Central memory CD8-positive, alpha-beta T cell (primary cell): ENCODE data around the gene HMCES.
"Not testable (repeated sequence)": the region's sequence is repeated elsewhere in the genome, so short reads cannot be mapped to it uniquely, and the experiment has no call there.

Source experiments
- ATAC-seq: fragments of 150-1000 bp; cut with Tn5 transposase; replicated peaks from 2 replicates; pipeline ENCODE4 v1.10.0; 2022; ENCODE audit warnings: mild to moderate bottlenecking, moderate FRiP score, moderate number of reproducible peaks; ENCODE audit not compliant: poor library complexity, severe bottlenecking; ENCODE audit errors: extremely low read depth
- DNase-seq, 2 donors: peaks; one replicate each; pipeline ENCODE4 v3.0.0; 2021; ENCODE audit warnings: low spot score in 2 of 2
- H3K27ac Mint-ChIP-seq: one replicate; pipeline ENCODE4 v1.8.0; 2022; ENCODE audit warnings: low read depth, mild to moderate bottlenecking, moderate library complexity, mixed read lengths
- H3K27me3 Mint-ChIP-seq: one replicate; pipeline ENCODE4 v1.8.0; 2022; ENCODE audit warnings: mixed read lengths
- H3K36me3 Mint-ChIP-seq: one replicate; pipeline ENCODE4 v1.8.0; 2022; ENCODE audit warnings: mild to moderate bottlenecking, moderate library complexity, mixed read lengths; ENCODE audit not compliant: insufficient read depth
- H3K4me1 Mint-ChIP-seq: one replicate; pipeline ENCODE4 v1.8.0; 2022; ENCODE audit warnings: mixed read lengths
- H3K4me3 Mint-ChIP-seq: one replicate; pipeline ENCODE4 v1.8.0; 2022; ENCODE audit warnings: mild to moderate bottlenecking, moderate library complexity, mixed read lengths
- H3K9me3 Mint-ChIP-seq: one replicate; pipeline ENCODE4 v1.8.0; 2022; ENCODE audit warnings: mixed read lengths

The HMCES gene

DNA sequence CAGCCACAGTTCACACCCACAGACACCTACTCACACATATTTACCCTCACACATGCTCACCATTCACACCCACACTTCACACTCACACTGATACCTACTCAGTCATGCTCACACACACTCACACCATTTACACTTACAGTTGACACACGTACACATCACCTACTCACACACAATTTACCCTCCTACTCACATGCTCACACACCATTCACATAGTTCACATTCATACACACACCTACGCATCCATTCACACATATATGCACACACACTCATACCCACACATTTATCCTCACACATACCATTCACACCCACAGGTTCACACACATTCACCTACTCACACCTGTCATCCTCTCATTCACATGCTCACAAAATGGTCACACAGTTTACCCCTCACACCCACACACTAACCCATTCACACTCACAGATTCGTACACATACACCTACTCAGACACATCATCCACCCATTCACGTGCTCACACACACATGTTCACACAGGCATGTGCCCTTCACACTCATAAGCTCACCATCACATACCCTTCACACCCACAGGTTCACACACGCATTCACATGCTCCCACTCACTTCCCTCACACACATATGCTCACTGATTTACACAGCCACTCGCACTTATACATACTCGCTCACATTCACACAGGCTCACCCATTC lies 42.3 kb downstream of the HMCES start:
- no peak overlapping the region for H3K27ac Mint-ChIP-seq
- peaks cover 5% of the 10 kb centered on the region for H3K36me3 Mint-ChIP-seq
- H3K27me3 Mint-ChIP-seq = no peaks in the 10 kb centered on the region
- ATAC-seq = no peak
- no peak for DNase-seq
- H3K4me3 Mint-ChIP-seq = no peak overlapping the region
- H3K4me1 Mint-ChIP-seq = no peaks in the 10 kb centered on the region
- H3K9me3 Mint-ChIP-seq = no peaks in the 10 kb centered on the region

GRCh38 chr3:129321887-129322286 lies 43.2 kb downstream of the HMCES start:
- Mint-ChIP-seq H3K4me1 (no peaks in the 10 kb centered on the region), H3K27me3 (no peaks in the 10 kb centered on the region), H3K4me3 (no peak overlapping the region), H3K27ac (no peak overlapping the region), H3K36me3 (peaks cover 3% of the 10 kb centered on the region), H3K9me3 (no peaks in the 10 kb centered on the region)
- DNase-seq (no peak), ATAC-seq (no peak)

DNA sequence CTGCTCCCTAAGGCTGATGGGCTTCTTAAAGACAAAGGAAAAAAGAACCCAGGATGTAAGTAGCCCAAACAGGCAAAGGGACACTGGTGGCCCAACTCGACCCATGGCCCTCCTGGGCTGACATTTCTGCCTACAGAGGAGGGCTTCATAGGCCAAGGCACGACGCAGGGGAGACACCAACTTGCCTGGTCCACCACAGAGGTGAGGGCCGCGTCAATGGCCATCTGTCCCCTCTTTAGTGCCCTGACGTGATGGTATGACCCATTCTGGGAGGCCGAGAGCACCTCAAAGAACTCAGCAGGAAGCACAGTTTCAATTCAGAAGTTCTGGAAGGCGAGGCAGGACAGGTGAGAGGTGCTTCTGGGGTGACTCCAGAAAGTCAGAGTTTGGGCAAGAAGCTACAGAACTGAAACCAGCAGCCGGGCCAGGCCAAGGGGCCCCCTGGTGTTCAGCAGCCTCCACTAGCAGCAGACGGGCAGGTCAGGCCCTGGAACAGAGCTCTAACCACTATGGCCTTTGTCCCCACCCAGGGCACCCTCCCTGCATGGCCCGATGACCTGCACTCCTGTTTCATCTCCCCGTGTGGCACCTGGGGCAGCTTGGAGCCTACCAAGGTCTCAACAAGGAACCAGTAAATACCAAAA lies 45.1 kb downstream of the HMCES start:
- no peak for DNase-seq

DNA sequence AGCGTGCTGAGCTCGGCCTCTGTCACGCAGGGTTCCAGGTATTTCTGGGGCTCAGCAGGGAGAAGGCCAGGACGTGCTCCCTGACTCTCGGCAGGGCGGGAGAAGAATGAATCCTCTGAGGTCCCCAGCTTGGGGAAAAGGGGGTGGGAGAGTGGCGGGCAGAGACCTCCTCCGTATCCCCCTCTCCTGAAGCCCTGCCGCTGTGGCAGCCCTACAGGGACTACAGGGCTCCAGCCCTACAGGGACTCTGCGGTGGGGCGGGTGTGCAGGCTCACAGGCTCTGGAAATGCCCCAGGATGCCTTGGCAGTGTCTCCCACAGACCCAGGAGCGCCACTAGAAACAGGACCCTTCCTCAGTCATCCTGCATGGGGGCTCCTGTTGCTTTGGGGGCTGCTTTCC lies 46.2 kb downstream of the HMCES start:
- no peak for DNase-seq
- Mint-ChIP-seq H3K27me3 (no peaks in the 10 kb centered on the region), H3K9me3 (no peaks in the 10 kb centered on the region), H3K4me1 (no peaks in the 10 kb centered on the region), H3K4me3 (no peak overlapping the region), H3K36me3 (peaks cover 3% of the 10 kb centered on the region), H3K27ac (no peak overlapping the region)
- no peak for ATAC-seq

More for the DNA sequence above, 45.1 kb downstream of the HMCES start:
- ATAC-seq = no peak
- Mint-ChIP-seq H3K4me1 (no peaks in the 10 kb centered on the region), H3K4me3 (no peak overlapping the region), H3K36me3 (peaks cover 3% of the 10 kb centered on the region), H3K27ac (no peak overlapping the region), H3K9me3 (no peaks in the 10 kb centered on the region), H3K27me3 (no peaks in the 10 kb centered on the region)

DNA sequence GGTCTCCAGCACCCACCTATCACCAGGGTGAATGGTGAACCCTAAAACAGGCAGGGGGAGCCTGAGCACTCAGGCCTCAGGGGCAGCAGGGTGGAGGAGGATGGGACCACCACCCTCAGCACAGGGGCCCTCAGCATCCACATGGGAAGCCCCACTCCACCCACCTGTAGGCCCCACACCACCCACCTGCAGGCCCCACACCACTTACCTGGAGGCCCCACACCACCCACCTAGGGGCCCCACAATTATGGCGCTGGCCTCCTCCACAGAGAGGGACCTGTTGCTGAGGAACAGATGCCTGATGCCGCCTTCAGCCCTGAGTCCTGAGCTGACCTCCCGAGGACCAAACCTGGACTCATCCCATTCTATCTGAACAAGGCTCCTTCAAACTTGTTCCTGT lies 46.7 kb downstream of the HMCES start:
- no peaks in the 10 kb centered on the region for H3K27me3 Mint-ChIP-seq
- peaks cover 3% of the 10 kb centered on the region for H3K36me3 Mint-ChIP-seq
- H3K4me1 Mint-ChIP-seq = no peaks in the 10 kb centered on the region
- no peaks in the 10 kb centered on the region for H3K9me3 Mint-ChIP-seq
- H3K27ac Mint-ChIP-seq = no peak overlapping the region
- no peak overlapping the region for H3K4me3 Mint-ChIP-seq
- ATAC-seq = no peak
- DNase-seq = no peak

GRCh38 chr3:129326138-129326537 lies 47.5 kb downstream of the HMCES start:
- Mint-ChIP-seq H3K4me1 (no peaks in the 10 kb centered on the region), H3K4me3 (no peak overlapping the region), H3K36me3 (peaks cover 3% of the 10 kb centered on the region), H3K9me3 (no peaks in the 10 kb centered on the region), H3K27me3 (no peaks in the 10 kb centered on the region), H3K27ac (no peak overlapping the region)
- ATAC-seq = no peak
- no peak for DNase-seq

GRCh38 chr3:129326595-129326994 lies 47.9 kb downstream of the HMCES start:
- no peak for ATAC-seq
- Mint-ChIP-seq H3K27me3 (no peaks in the 10 kb centered on the region), H3K9me3 (no peaks in the 10 kb centered on the region)

GRCh38 chr3:129327510-129327909 lies 48.8 kb downstream of the HMCES start:
- no peaks in the 10 kb centered on the region for H3K4me1 Mint-ChIP-seq
- H3K9me3 Mint-ChIP-seq = no peaks in the 10 kb centered on the region
- ATAC-seq (no peak), DNase-seq (no peak)
- H3K4me3 Mint-ChIP-seq = no peak overlapping the region
- no peak overlapping the region for H3K27ac Mint-ChIP-seq
- no peaks in the 10 kb centered on the region for H3K27me3 Mint-ChIP-seq
- H3K36me3 Mint-ChIP-seq = peaks cover 3% of the 10 kb centered on the region

More at GRCh38 chr3:129326595-129326994, 47.9 kb downstream of the HMCES start:
- Mint-ChIP-seq H3K27ac (no peak overlapping the region), H3K4me3 (no peak overlapping the region), H3K4me1 (no peaks in the 10 kb centered on the region), H3K36me3 (peaks cover 3% of the 10 kb centered on the region)
- DNase-seq = no peak

- no peaks in the 10 kb centered on the region for H3K27me3 Mint-ChIP-seq
- no peaks in the 10 kb centered on the region for H3K4me1 Mint-ChIP-seq
Measured at GRCh38 chr3:129329858-129330257, 51.2 kb downstream of the HMCES start.

GRCh38 chr3:129330409-129330808 lies 51.7 kb downstream of the HMCES start:
- H3K27me3 Mint-ChIP-seq = no peaks in the 10 kb centered on the region
- no peaks in the 10 kb centered on the region for H3K4me1 Mint-ChIP-seq
- H3K36me3 Mint-ChIP-seq = no peaks in the 10 kb centered on the region
- H3K4me3 Mint-ChIP-seq = no peak overlapping the region
- no peak for ATAC-seq
- no peak for DNase-seq
- H3K27ac Mint-ChIP-seq = no peak overlapping the region
- no peaks in the 10 kb centered on the region for H3K9me3 Mint-ChIP-seq

More at GRCh38 chr3:129329858-129330257, 51.2 kb downstream of the HMCES start:
- Mint-ChIP-seq H3K9me3 (no peaks in the 10 kb centered on the region), H3K27ac (no peak overlapping the region), H3K4me3 (no peak overlapping the region), H3K36me3 (no peaks in the 10 kb centered on the region)
- DNase-seq (no peak), ATAC-seq (no peak)

- ATAC-seq = no peak
- DNase-seq = no peak
- Mint-ChIP-seq H3K4me3 (no peak overlapping the region), H3K27ac (no peak overlapping the region), H3K36me3 (no peaks in the 10 kb centered on the region), H3K9me3 (no peaks in the 10 kb centered on the region), H3K27me3 (no peaks in the 10 kb centered on the region), H3K4me1 (no peaks in the 10 kb centered on the region)
Measured at GRCh38 chr3:129333891-129334290, 55.2 kb downstream of the HMCES start.

GRCh38 chr3:129336093-129336706 lies 57.5 kb downstream of the HMCES start:
- Mint-ChIP-seq H3K4me3 (no peak overlapping the region), H3K9me3 (no peaks in the 10 kb centered on the region), H3K36me3 (no peaks in the 10 kb centered on the region), H3K27me3 (no peaks in the 10 kb centered on the region), H3K27ac (no peak overlapping the region), H3K4me1 (no peaks in the 10 kb centered on the region)
- no peak for ATAC-seq
- no peak for DNase-seq

GRCh38 chr3:129337719-129338118 lies 59.0 kb downstream of the HMCES start:
- not testable (repeated sequence) for H3K4me1 Mint-ChIP-seq, H3K36me3 Mint-ChIP-seq, H3K9me3 Mint-ChIP-seq, H3K27ac Mint-ChIP-seq, DNase-seq, ATAC-seq, H3K4me3 Mint-ChIP-seq
- H3K27me3 Mint-ChIP-seq = peaks cover 11% of the 10 kb centered on the region
